B cell (primary cell): Measurements from ENCODE around the gene LEMD2. TPM values are rescaled to one million over a fixed set of nuclear protein-coding genes. Genes with fewer than 3 reads are reported as not detected.

Source experiments
- ATAC-seq: fragments of 200-7000 bp; cut with Tn5 transposase; one replicate; pipeline ENCODE4 v1.10.0; 2021; ENCODE audit warnings: low read depth, mild to moderate bottlenecking, moderate number of reproducible peaks, moderate library complexity
- CTCF ChIA-PET: fragments of 350-600 bp; sonication (Branson Sonifier 250); formaldehyde crosslinking; loops from one replicate; lab custom pipeline; 2021; ENCODE audit warnings: antibody characterized with exemption, inconsistent platforms; lab: Charles Lee
- POLR2A ChIA-PET: fragments of 350-600 bp; sonication (Branson Sonifier 250); formaldehyde crosslinking; loops from one replicate; lab custom pipeline; 2021; ENCODE audit warnings: antibody characterized with exemption; lab: Charles Lee
- DNase-seq: peaks from one replicate; pipeline ENCODE4 v3.0.0; 2013
- H2AFZ ChIP-seq: 2 replicates; pipeline ENCODE4 v1.6.1; 2012; ENCODE audit warnings: mild to moderate bottlenecking, low read depth, low read length; ENCODE audit not compliant: insufficient read depth, poor library complexity, severe bottlenecking
- H3K27ac ChIP-seq, 2 donors: 1 replicate in 1 of 2; 2 replicates in 1 of 2; pipeline ENCODE4 v1.5.1; 2012 to 2013; ENCODE audit warnings: low read length in 2 of 2, mild to moderate bottlenecking in 2 of 2, moderate library complexity in 1 of 2
- H3K27me3 ChIP-seq, 4 experiments: fragments of 200-600 bp in 1 of 4; sonication (generic) in 1 of 4; replicated peaks in 1 of 4; 1 replicate in 2 of 4; 2 replicates in 2 of 4; pipeline versions ENCODE4 v1.6.1 to v1.7.0; 2013 to 2016; ENCODE audit warnings: low read length in 3 of 4, mild to moderate bottlenecking in 2 of 4, mixed read lengths in 1 of 4, moderate library complexity in 1 of 4; ENCODE audit not compliant: insufficient read depth in 4 of 4, control insufficient read depth in 3 of 4; ENCODE audit errors: control extremely low read depth in 1 of 4
- H3K36me3 ChIP-seq, 2 experiments: replicated peaks in 1 of 2; 1 replicate in 1 of 2; 2 replicates in 1 of 2; pipeline versions ENCODE4 v1.6.1 to v1.7.1; 2013; ENCODE audit warnings: low read length in 1 of 2; ENCODE audit not compliant: insufficient read depth in 2 of 2, control insufficient read depth in 1 of 2; ENCODE audit errors: control extremely low read depth in 1 of 2, extremely low read depth in 1 of 2
- H3K4me1 ChIP-seq, 2 donors: fragments of 200-600 bp in 1 of 2; sonication (generic) in 1 of 2; 1 replicate in 1 of 2; 2 replicates in 1 of 2; pipeline versions ENCODE4 v1.5.1 to v1.6.1; 2013 to 2017; ENCODE audit warnings: low read length in 2 of 2; ENCODE audit not compliant: control insufficient read depth in 2 of 2, insufficient read depth in 2 of 2
- H3K4me2 ChIP-seq: replicated peaks from 2 replicates; pipeline ENCODE3; 2012; ENCODE audit warnings: mild to moderate bottlenecking, low read depth, low read length; ENCODE audit not compliant: poor library complexity, severe bottlenecking
- H3K4me3 ChIP-seq, 5 experiments: fragments of 200-600 bp in 1 of 5; sonication (generic) in 1 of 5; 1 replicate in 3 of 5; 2 replicates in 2 of 5; pipeline versions ENCODE4 v1.5.1 to v1.7.0; 2011 to 2016; ENCODE audit warnings: low read length in 4 of 5, mild to moderate bottlenecking in 4 of 5, low read depth in 2 of 5, control low read depth in 1 of 5, moderate library complexity in 1 of 5; ENCODE audit not compliant: insufficient read depth in 1 of 5; ENCODE audit errors: control extremely low read depth in 1 of 5, extremely low read depth in 1 of 5
- H3K79me2 ChIP-seq: fragments of 200-600 bp; sonication (generic); one replicate; pipeline ENCODE4 v1.6.0; 2016; ENCODE audit warnings: low read length; ENCODE audit not compliant: control insufficient read depth, insufficient read depth
- H3K9ac ChIP-seq: fragments of 200-600 bp; sonication (generic); 2 replicates; pipeline ENCODE4 v1.6.1; 2017; ENCODE audit warnings: mild to moderate bottlenecking, low read length, moderate library complexity
- H3K9me3 ChIP-seq, 3 donors: one replicate each; pipeline versions ENCODE4 v1.6.1 to v1.7.1; 2013; ENCODE audit warnings: low read length in 2 of 3; ENCODE audit not compliant: control insufficient read depth in 2 of 3, insufficient read depth in 1 of 3; ENCODE audit errors: control extremely low read depth in 1 of 3
- H4K20me1 ChIP-seq: 2 replicates; pipeline ENCODE4 v1.6.0; 2012; ENCODE audit warnings: mild to moderate bottlenecking, low read length; ENCODE audit not compliant: insufficient read depth, control insufficient read depth, poor library complexity, severe bottlenecking
- H3K27ac Mint-ChIP-seq: one replicate; pipeline ENCODE4 v1.8.0; 2021; ENCODE audit warnings: mixed read lengths
- H3K27me3 Mint-ChIP-seq: one replicate; pipeline ENCODE4 v1.8.0; 2021; ENCODE audit warnings: mixed read lengths
- H3K4me1 Mint-ChIP-seq: one replicate; pipeline ENCODE4 v1.8.0; 2021; ENCODE audit warnings: mixed read lengths
- H3K4me3 Mint-ChIP-seq: one replicate; pipeline ENCODE4 v1.8.0; 2021; ENCODE audit warnings: mixed read lengths
- H3K9me3 Mint-ChIP-seq: one replicate; pipeline ENCODE4 v1.8.0; 2022; ENCODE audit warnings: mixed read lengths; ENCODE audit not compliant: insufficient read depth
- CTCF ChIP-seq: fragments of 200-600 bp; IDR thresholded peaks from one replicate; pipeline ENCODE4 v1.8.0; 2022; ENCODE audit warnings: antibody characterized with exemption, mild to moderate bottlenecking
- EZH2 ChIP-seq: IDR thresholded peaks from 2 replicates; pipeline ENCODE4 v1.6.1; 2012; ENCODE audit warnings: borderline replicate concordance, low read depth, mild to moderate bottlenecking, moderate library complexity, low read length; ENCODE audit not compliant: insufficient read depth, poor library complexity, severe bottlenecking
- WGBS: methylation state at CpG from one replicate; pipeline ENCODE4 v1.1.5; 2013; ENCODE audit warnings: missing lambda C conversion rate; ENCODE audit not compliant: insufficient coverage; 5-methylcytosine and 5-hydroxymethylcytosine counted together
- intact Hi-C: fragments of 100-400 bp; cut with micrococcal nuclease; formaldehyde crosslinking; loops from one replicate; pipeline ENCODE4 v1.10.0; 2022
- polyA plus RNA-seq: library from polyadenylated mRNA; depleted of rRNA; stranded (reverse); fragments of >200 nt; gene quantifications from 2 replicates; pipeline ENCODE4 v1.2.3, GENCODE V29; 2012
- total RNA-seq, 2 donors: library from RNA; stranded (reverse); fragments of 120-200 nt in 1 of 2; gene quantifications; 1 replicate in 1 of 2; 2 replicates in 1 of 2; pipeline versions ENCODE4 v1.2.3 to v1.2.4, GENCODE V29; 2013 to 2022

The LEMD2 gene
- total and polyA plus RNA-seq, 2 donors (not counting 1 experiment from before 2014, with no cell fraction given): 58.7 to 113 TPM

- Mint-ChIP-seq H3K27ac (no peak overlapping the region), H3K27me3 (peaks cover 32% of the 10 kb centered on the region), H3K4me3 (no peak overlapping the region), H3K4me1 (peaks cover 34% of the 10 kb centered on the region), H3K9me3 (no peaks in the 10 kb centered on the region)
- WGBS: 84% methylated on average over 3 of the region's 3 CpGs
- Histone ChIP-seq H4K20me1 (no peaks in the 10 kb centered on the region), H3K27ac (no peak overlapping the region), H3K27me3 (no peaks in the 10 kb centered on the region), H3K4me3 (no peak overlapping the region), H3K9me3 (no peaks in the 10 kb centered on the region), H3K4me2 (no peak overlapping the region), H3K79me2 (no peaks in the 10 kb centered on the region), H2AFZ (no peak overlapping the region), H3K9ac (no peak overlapping the region), H3K4me1 (peaks cover 11 to 22% of the 10 kb centered on the region in 2 donors), H3K36me3 (no peaks in the 10 kb centered on the region)
- POLR2A ChIA-PET: interaction anchor here (0.9 kb wide), 1 partner anchor 12 kb away, joined by 3 read pairs; the partner anchor contains the start of gene UQCC2
- TF ChIP-seq EZH2: no peak
- no peak for TF ChIP-seq CTCF
- intact Hi-C loops: no loop called here
- no peak for DNase-seq
- no peak for ATAC-seq
- CTCF ChIA-PET: interaction anchor here (0.6 to 1.8 kb wide), 7 partner anchors 12 to 134 kb away, joined by 3 to 5 read pairs (median 3); partner anchors contain the start of gene UQCC2
Observed at GRCh38 chr6:33723371-33724085, 65.4 kb downstream of the LEMD2 start.

GRCh38 chr6:33722103-33722623 lies 66.8 kb downstream of the LEMD2 start:
- peaks cover 11 to 15% of the 10 kb centered on the region in 2 donors for H3K4me1 ChIP-seq
- no peak for ATAC-seq

More at GRCh38 chr6:33722103-33722623, 66.8 kb downstream of the LEMD2 start:
- intact Hi-C loops: no loop called here
- ChIA-PET POLR2A (interaction anchor here (0.9 kb wide), 1 partner anchor 11 kb away, joined by 3 read pairs; the partner anchor contains the start of gene UQCC2), CTCF (interaction anchor here (0.9 to 1.8 kb wide), 5 partner anchors 11 to 43 kb away, joined by 3 to 5 read pairs (median 3); partner anchors contain the start of gene UQCC2)
- Histone ChIP-seq H3K4me3 (no peak overlapping the region), H3K79me2 (no peaks in the 10 kb centered on the region), H4K20me1 (no peaks in the 10 kb centered on the region), H3K9me3 (no peaks in the 10 kb centered on the region), H3K27me3 (no peaks in the 10 kb centered on the region), H3K4me2 (no peak overlapping the region), H2AFZ (no peak overlapping the region), H3K36me3 (no peaks in the 10 kb centered on the region), H3K27ac (no peak overlapping the region), H3K9ac (no peak overlapping the region)
- 99% methylated on average over 4 of the region's 5 CpGs for WGBS
- no peaks in the 10 kb centered on the region for H3K9me3 Mint-ChIP-seq
- H3K27ac Mint-ChIP-seq: no peak overlapping the region
- no peak for DNase-seq
- peaks cover 27% of the 10 kb centered on the region for H3K4me1 Mint-ChIP-seq
- TF ChIP-seq CTCF: no peak
- no peak for TF ChIP-seq EZH2
- peaks cover 34% of the 10 kb centered on the region for H3K27me3 Mint-ChIP-seq
- H3K4me3 Mint-ChIP-seq: no peak overlapping the region
